Endothelial cell of umbilical vein (primary cell): ENCODE measurements around the gene KHNYN. TPM values are rescaled to one million over a fixed set of nuclear protein-coding genes. Genes with fewer than 3 reads are reported as not detected.

ENCODE experiments used
- BruUV-seq: library from RNA; stranded (reverse); fragments of 400-500 nt; replicated peaks from 2 replicates; lab custom pipeline; 2021; lab: Mats Ljungman, UMichigan
- CTCF ChIA-PET: fragments of 300-600, 350-600 bp; sonication (Branson Sonifier 250); formaldehyde crosslinking; loops from one replicate; lab custom pipeline; 2021; ENCODE audit warnings: antibody characterized with exemption, inconsistent platforms; lab: Charles Lee
- POLR2A ChIA-PET: fragments of 300-600, 350-600 bp; sonication (Branson Sonifier 250); formaldehyde crosslinking; loops from one replicate; lab custom pipeline; 2021; ENCODE audit warnings: antibody characterized with exemption, inconsistent platforms; lab: Charles Lee
- DNase-seq: peaks from one replicate; pipeline ENCODE4 v3.0.0-alpha.2; 2011; ENCODE audit warnings: low read depth, low spot score
- FAIRE-seq: peaks from 2 replicates; lab custom pipeline; 2011; peaks lifted over from hg19 to GRCh38; lab: Jason Lieb, UNC
- H2AFZ ChIP-seq: 2 replicates; pipeline ENCODE4 v1.6.0; 2012; ENCODE audit warnings: low read depth, low read length, control low read depth, inconsistent platforms
- H3K27ac ChIP-seq: 2 replicates; pipeline ENCODE4 v1.5.1; 2011; ENCODE audit warnings: low read depth, mild to moderate bottlenecking, control low read depth, low read length, moderate library complexity; ENCODE audit not compliant: insufficient read depth
- H3K27me3 ChIP-seq, 2 experiments: 2 replicates each; pipeline versions ENCODE4 v1.6.0 to v1.6.1; 2011; ENCODE audit warnings: low read length in 2 of 2, mixed read lengths in 1 of 2; ENCODE audit not compliant: control insufficient read depth in 2 of 2, insufficient read depth in 2 of 2
- H3K36me3 ChIP-seq, 2 experiments: 2 replicates in 1 of 2; 3 replicates in 1 of 2; pipeline ENCODE4 v1.5.1; 2011; ENCODE audit warnings: low read length in 2 of 2, mild to moderate bottlenecking in 1 of 2, moderate library complexity in 1 of 2; ENCODE audit not compliant: control insufficient read depth in 2 of 2, insufficient read depth in 2 of 2; ENCODE audit errors: extremely low read depth in 1 of 2
- H3K4me1 ChIP-seq: 3 replicates; pipeline ENCODE4 v1.5.1; 2011; ENCODE audit warnings: mild to moderate bottlenecking, low read length; ENCODE audit not compliant: control insufficient read depth, insufficient read depth; ENCODE audit errors: extremely low read depth
- H3K4me2 ChIP-seq: 2 replicates; pipeline ENCODE4 v1.6.1; 2011; ENCODE audit warnings: low read length, control low read depth, mixed read lengths; ENCODE audit not compliant: insufficient read depth
- H3K4me3 ChIP-seq, 3 experiments: fragments of 200-600 bp in 1 of 3; sonication (generic), shearing (Covaris generic) in 1 of 3; replicated peaks in 1 of 3; 2 replicates each; pipeline ENCODE4 v1.5.1; 2011 to 2016; ENCODE audit warnings: control low read depth in 3 of 3, low read length in 3 of 3, mild to moderate bottlenecking in 2 of 3, inconsistent platforms in 1 of 3, low read depth in 1 of 3, moderate library complexity in 1 of 3; ENCODE audit not compliant: insufficient read depth in 1 of 3
- H3K79me2 ChIP-seq: 2 replicates; pipeline ENCODE4 v1.6.0; 2012; ENCODE audit warnings: low read length, inconsistent platforms; ENCODE audit not compliant: control insufficient read depth, insufficient read depth
- H3K9ac ChIP-seq: replicated peaks from 2 replicates; pipeline ENCODE3; 2011; ENCODE audit warnings: low read length, control low read depth; ENCODE audit not compliant: insufficient read depth; ENCODE audit errors: extremely low read depth
- H3K9me1 ChIP-seq: replicated peaks from 3 replicates; pipeline ENCODE4 v1.6.0; 2011; ENCODE audit warnings: mild to moderate bottlenecking, low read length; ENCODE audit not compliant: control insufficient read depth, insufficient read depth; ENCODE audit errors: extremely low read depth
- H3K9me3 ChIP-seq: replicated peaks from 2 replicates; pipeline ENCODE4 v1.5.1; 2012; ENCODE audit warnings: low read length, inconsistent platforms; ENCODE audit not compliant: control insufficient read depth, insufficient read depth
- H4K20me1 ChIP-seq: replicated peaks from 2 replicates; pipeline ENCODE3; 2011; ENCODE audit warnings: mild to moderate bottlenecking, low read length; ENCODE audit not compliant: control insufficient read depth, insufficient read depth; ENCODE audit errors: extremely low read depth
- CTCF ChIP-seq, 2 donors: IDR thresholded peaks; 1 replicate in 1 of 2; 2 replicates in 1 of 2; pipeline ENCODE4 v1.5.1; 2011; ENCODE audit warnings: low read length in 2 of 2, mild to moderate bottlenecking in 2 of 2, moderate library complexity in 2 of 2, control low read depth in 1 of 2, inconsistent platforms in 1 of 2, low read depth in 1 of 2; ENCODE audit not compliant: insufficient read depth in 1 of 2; ENCODE audit errors: extremely low read depth in 1 of 2
- EZH2 ChIP-seq: IDR thresholded peaks from 2 replicates; pipeline ENCODE4 v1.6.1; 2012; ENCODE audit warnings: borderline replicate concordance, low read depth, mild to moderate bottlenecking, moderate library complexity, low read length, inconsistent platforms; ENCODE audit not compliant: severe bottlenecking
- FOS ChIP-seq: IDR thresholded peaks from 2 replicates; pipeline ENCODE4 v1.6.1; 2011; ENCODE audit warnings: mild to moderate bottlenecking, low read length, moderate library complexity, borderline replicate concordance; ENCODE audit not compliant: insufficient read depth
- GATA2 ChIP-seq: IDR thresholded peaks from 2 replicates; pipeline ENCODE4 v1.7.0; 2011; ENCODE audit warnings: low read depth, mild to moderate bottlenecking, moderate library complexity, mixed read lengths, low read length; ENCODE audit not compliant: insufficient read length, insufficient read depth
- JUN ChIP-seq: IDR thresholded peaks from 2 replicates; pipeline ENCODE4 v1.6.1; 2011; ENCODE audit warnings: borderline replicate concordance, low read depth; ENCODE audit not compliant: insufficient read length, insufficient read depth
- MAX ChIP-seq: IDR thresholded peaks from 2 replicates; pipeline ENCODE4 v1.6.1; 2011; ENCODE audit not compliant: insufficient read depth, insufficient read length
- MYC ChIP-seq: IDR thresholded peaks from one replicate; pipeline ENCODE4 v1.6.1; 2011; ENCODE audit warnings: mild to moderate bottlenecking, low read depth, low read length
- POLR2A ChIP-seq: IDR thresholded peaks from 2 replicates; pipeline ENCODE4 v1.6.1; 2012; ENCODE audit warnings: low read depth, mild to moderate bottlenecking, control low read depth, low read length
- POLR2AphosphoS5 ChIP-seq: IDR thresholded peaks from 2 replicates; pipeline ENCODE4 v1.6.1; 2012; ENCODE audit warnings: low read depth, mild to moderate bottlenecking, control low read depth, low read length, moderate library complexity; ENCODE audit not compliant: insufficient read depth
- dilution Hi-C: fragments of 300-500 bp; cut with MboI; formaldehyde crosslinking; loops from one replicate; pipeline ENCODE4 v1.15.0; 2019; ENCODE audit warnings: low sequenced_read_pairs; ENCODE audit not compliant: extremely low pct_ligation_motif_present
- intact Hi-C: fragments of 100-400 bp; cut with micrococcal nuclease; formaldehyde crosslinking; loops from one replicate; pipeline ENCODE4 v1.10.0; 2022
- polyA plus RNA-seq, 4 experiments: library from polyadenylated mRNA; depleted of rRNA in 3 of 4; stranded (reverse) in 3 of 4; unstranded in 1 of 4; fragments of >200 nt; gene quantifications; 2 replicates each; pipeline versions ENCODE4 v1.2.1 to v1.2.3, GENCODE V29; 2011 to 2012; ENCODE audit warnings: missing spikeins in 1 of 4
- total RNA-seq: library from RNA; stranded (reverse); gene quantifications from 2 replicates; pipeline ENCODE4 v1.2.3, GENCODE V29; 2021

The KHNYN gene
- total and polyA plus RNA-seq, 2 donors (not counting 3 experiments of a cell fraction or from before 2014, with no cell fraction given) = 25.4 to 63.3 TPM

- H3K4me2 ChIP-seq = no peak overlapping the region
- no peak for FAIRE-seq
- no peaks in the 10 kb centered on the region for H3K9me3 ChIP-seq
- CTCF ChIA-PET = interaction anchor here (1.3 to 10.2 kb wide), 5 partner anchors 72 to 141 kb away, joined by 3 to 811 read pairs (median 28); partner anchors contain the start of genes ADCY4, CIDEB and RIPK3
- DNase-seq = no peak
- dilution Hi-C loops = no loop called here
- peaks cover 39% of the 10 kb centered on the region for H3K4me1 ChIP-seq
- TSS peak; percentile 0 for BruUV-seq
- no peak for TF ChIP-seq EZH2
- TF ChIP-seq MAX = no peak
- TF ChIP-seq JUN = no peak
- no peak for TF ChIP-seq POLR2A
- TF ChIP-seq MYC = no peak
- TF ChIP-seq POLR2AphosphoS5 = no peak
- TF ChIP-seq GATA2 = no peak
- no peak for TF ChIP-seq CTCF (IDR thresholded peaks at IDR 0.05; ENCODE audit: extremely low read depth in 1 of 2, insufficient read depth in 1 of 2, low read depth in 1 of 2, low read length in 2 of 2)
- no peak for TF ChIP-seq FOS
- no peak overlapping the region for H3K9ac ChIP-seq
- no peak overlapping the region for H3K4me3 ChIP-seq
- H3K27ac ChIP-seq = no peak overlapping the region
- no peak overlapping the region for H2AFZ ChIP-seq
- no peaks in the 10 kb centered on the region for H3K9me1 ChIP-seq
- intact Hi-C loops = no loop called here
- H3K36me3 ChIP-seq = peaks cover 9 to 25% of the 10 kb centered on the region in 2 experiments
- POLR2A ChIA-PET = no interaction called here
- no peaks in the 10 kb centered on the region for H3K27me3 ChIP-seq
- no peaks in the 10 kb centered on the region for H4K20me1 ChIP-seq
- peaks cover 3% of the 10 kb centered on the region for H3K79me2 ChIP-seq
Measured at GRCh38 chr14:24438223-24439097, 8.7 kb downstream of the KHNYN start.
